GM18517 (cell line): ENCODE measurements around the gene SORCS3.

Source experiments
- ATAC-seq: cut with Tn5 transposase; IDR thresholded peaks from one replicate; pipeline ENCODE4 v1.9.1; 2021; ENCODE audit warnings: mild to moderate bottlenecking, moderate library complexity; ENCODE audit not compliant: unreplicated experiment

SORCS3 gene

GRCh38 chr10:105159268-105159667 is 518.2 kb downstream of the SORCS3 start:
- no peak for ATAC-seq

GRCh38 chr10:105161149-105161548 is 520.1 kb downstream of the SORCS3 start:
- no peak for ATAC-seq

- ATAC-seq: no peak
Observed at GRCh38 chr10:105161767-105162166, 520.7 kb downstream of the SORCS3 start.

GRCh38 chr10:105170521-105170920 is 529.4 kb downstream of the SORCS3 start:
- no peak for ATAC-seq

- no peak for ATAC-seq
Observed at GRCh38 chr10:105171945-105172344, 530.9 kb downstream of the SORCS3 start.

- no peak for ATAC-seq
Observed at GRCh38 chr10:105181626-105182025, 540.5 kb downstream of the SORCS3 start.

GRCh38 chr10:105183536-105183935 is 542.4 kb downstream of the SORCS3 start:
- ATAC-seq: no peak

- ATAC-seq: no peak
Observed at GRCh38 chr10:105185161-105185560, 544.1 kb downstream of the SORCS3 start.

GRCh38 chr10:105187243-105187642 is 546.2 kb downstream of the SORCS3 start:
- no peak for ATAC-seq

- no peak for ATAC-seq
Observed at GRCh38 chr10:105188737-105189462, 547.8 kb downstream of the SORCS3 start.

GRCh38 chr10:105189463-105189800 is 548.3 kb downstream of the SORCS3 start:
- no peak for ATAC-seq

- no peak for ATAC-seq
Observed at GRCh38 chr10:105192146-105192545, 551.1 kb downstream of the SORCS3 start.

- no peak for ATAC-seq
Observed at GRCh38 chr10:105192861-105193260, 551.8 kb downstream of the SORCS3 start.

- ATAC-seq: no peak
Observed at GRCh38 chr10:105195831-105196230, 554.7 kb downstream of the SORCS3 start.

GRCh38 chr10:105197598-105198364 is 556.7 kb downstream of the SORCS3 start:
- ATAC-seq: no peak

- no peak for ATAC-seq
Observed at GRCh38 chr10:105206616-105207015, 565.5 kb downstream of the SORCS3 start.

- ATAC-seq: no peak
Observed at GRCh38 chr10:105207476-105207995, 566.4 kb downstream of the SORCS3 start.

GRCh38 chr10:105210546-105210945 is 569.5 kb downstream of the SORCS3 start:
- no peak for ATAC-seq

- ATAC-seq: no peak
Observed at GRCh38 chr10:105237685-105238084, 596.6 kb downstream of the SORCS3 start.

- no peak for ATAC-seq
Observed at GRCh38 chr10:105239311-105240219, 598.5 kb downstream of the SORCS3 start.

- ATAC-seq: no peak
Observed at GRCh38 chr10:105241254-105241653, 600.2 kb downstream of the SORCS3 start.
